A673 (cell line): ENCODE measurements around the gene ST6GALNAC5.

Source experiments
- EZH2 ChIP-seq: fragments of 200-600 bp; sonication (generic); IDR thresholded peaks from 2 replicates; pipeline ENCODE4 v1.6.1; 2017; ENCODE audit warnings: borderline replicate concordance, low read depth, mild to moderate bottlenecking, mixed read lengths, antibody characterized with exemption, low read length; ENCODE audit not compliant: poor library complexity, severe bottlenecking
- TF ChIP-seq, protein P1 (sequence below): fragments of 300-800, 200-600 bp; sonication (generic); conservative IDR thresholded peaks from 2 replicates; pipeline ENCODE4 v1.5.1; 2017; ENCODE audit warnings: low read depth, mild to moderate bottlenecking, antibody characterized with exemption, low read length, moderate library complexity, mixed read lengths

DNA sequence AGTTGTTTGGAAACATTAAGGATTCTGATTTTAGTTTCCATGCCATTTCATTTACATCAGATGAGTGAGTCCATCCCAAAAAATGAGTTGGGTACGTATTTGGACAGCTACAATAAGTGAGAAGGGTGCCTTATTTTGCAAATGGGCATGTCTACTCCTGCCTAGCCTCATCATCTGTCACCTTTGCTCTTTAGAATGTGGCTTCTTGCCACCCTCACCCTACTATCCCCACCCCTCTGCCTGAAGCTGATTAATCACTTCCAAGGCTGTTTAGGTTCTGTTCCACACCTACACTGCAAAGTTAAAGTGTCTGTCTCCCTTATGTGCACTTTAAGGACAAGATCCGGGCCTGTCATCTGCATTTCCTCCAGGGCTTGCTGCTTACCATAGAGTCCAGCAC lies 61.2 kb downstream of the ST6GALNAC5 start:
- TF ChIP-seq, protein P1, sequence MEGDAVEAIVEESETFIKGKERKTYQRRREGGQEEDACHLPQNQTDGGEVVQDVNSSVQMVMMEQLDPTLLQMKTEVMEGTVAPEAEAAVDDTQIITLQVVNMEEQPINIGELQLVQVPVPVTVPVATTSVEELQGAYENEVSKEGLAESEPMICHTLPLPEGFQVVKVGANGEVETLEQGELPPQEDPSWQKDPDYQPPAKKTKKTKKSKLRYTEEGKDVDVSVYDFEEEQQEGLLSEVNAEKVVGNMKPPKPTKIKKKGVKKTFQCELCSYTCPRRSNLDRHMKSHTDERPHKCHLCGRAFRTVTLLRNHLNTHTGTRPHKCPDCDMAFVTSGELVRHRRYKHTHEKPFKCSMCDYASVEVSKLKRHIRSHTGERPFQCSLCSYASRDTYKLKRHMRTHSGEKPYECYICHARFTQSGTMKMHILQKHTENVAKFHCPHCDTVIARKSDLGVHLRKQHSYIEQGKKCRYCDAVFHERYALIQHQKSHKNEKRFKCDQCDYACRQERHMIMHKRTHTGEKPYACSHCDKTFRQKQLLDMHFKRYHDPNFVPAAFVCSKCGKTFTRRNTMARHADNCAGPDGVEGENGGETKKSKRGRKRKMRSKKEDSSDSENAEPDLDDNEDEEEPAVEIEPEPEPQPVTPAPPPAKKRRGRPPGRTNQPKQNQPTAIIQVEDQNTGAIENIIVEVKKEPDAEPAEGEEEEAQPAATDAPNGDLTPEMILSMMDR, result no peak
- no peak for TF ChIP-seq EZH2
